ENCODE data around the gene SENP3.
"Not testable (repeated sequence)": the region's sequence is repeated elsewhere in the genome, so short reads cannot be mapped to it uniquely, and the experiment has no call there.

The SENP3 gene

DNA sequence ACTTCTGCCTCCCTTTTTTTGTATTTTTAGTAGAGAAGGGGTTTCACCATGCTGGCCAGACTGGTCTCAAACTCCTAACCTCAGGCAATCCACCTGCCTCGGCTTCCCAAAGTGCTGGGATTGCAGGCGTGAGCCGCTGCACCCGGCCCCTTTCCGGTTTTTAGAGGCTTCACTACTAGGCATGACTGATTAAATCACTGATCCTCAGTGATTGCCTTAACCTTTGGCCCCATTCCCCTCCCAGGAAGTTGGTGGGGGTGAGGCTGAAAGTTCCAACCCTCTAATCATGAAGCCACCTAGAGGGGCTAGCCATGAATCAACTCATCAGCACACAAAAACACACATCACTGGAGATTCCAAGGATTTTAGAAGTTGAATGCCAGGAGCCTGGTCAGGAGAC is 35.8 kb downstream of the SENP3 start:
- not testable (repeated sequence) for FAIRE-seq

DNA sequence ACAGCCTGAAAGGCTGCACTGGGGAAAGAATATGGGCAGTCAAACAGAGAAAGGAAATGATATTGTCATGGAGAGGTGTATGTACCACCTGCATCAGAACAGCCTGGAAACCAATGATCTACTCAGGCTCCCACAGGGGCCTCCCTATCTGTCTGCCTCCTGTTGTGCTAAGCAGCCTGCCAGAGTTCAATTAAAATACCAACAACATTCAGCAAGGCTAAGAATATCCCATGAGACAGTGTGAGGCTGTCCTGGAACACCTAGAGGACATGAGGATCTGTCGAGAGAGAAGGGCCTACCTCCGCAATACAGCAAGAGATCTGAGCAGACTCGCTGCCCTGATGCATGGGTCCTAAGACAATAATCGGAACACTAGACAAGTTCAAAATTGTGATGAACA is 44.6 kb downstream of the SENP3 start:
- FAIRE-seq, result no peak

DNA sequence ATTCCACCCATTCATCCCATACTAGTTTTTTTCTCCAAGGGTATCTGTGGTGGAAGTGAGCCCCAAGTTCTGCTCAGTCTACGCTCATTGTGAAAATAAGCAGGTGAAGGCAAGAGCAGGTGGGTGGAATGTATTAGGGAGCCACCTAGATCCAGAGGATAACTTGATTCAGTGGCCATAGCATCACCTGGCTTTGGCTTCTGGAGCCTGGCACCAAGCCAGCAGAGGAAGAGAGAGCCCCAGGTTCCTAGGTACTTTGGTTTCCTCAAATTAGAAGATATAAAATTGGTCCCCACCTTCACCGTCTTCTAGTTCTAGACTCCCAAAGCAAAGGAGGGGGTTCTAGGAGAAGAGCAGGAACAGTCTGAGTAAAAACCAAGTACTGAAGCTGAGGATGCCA is 48.9 kb downstream of the SENP3 start:
- no peak for FAIRE-seq

DNA sequence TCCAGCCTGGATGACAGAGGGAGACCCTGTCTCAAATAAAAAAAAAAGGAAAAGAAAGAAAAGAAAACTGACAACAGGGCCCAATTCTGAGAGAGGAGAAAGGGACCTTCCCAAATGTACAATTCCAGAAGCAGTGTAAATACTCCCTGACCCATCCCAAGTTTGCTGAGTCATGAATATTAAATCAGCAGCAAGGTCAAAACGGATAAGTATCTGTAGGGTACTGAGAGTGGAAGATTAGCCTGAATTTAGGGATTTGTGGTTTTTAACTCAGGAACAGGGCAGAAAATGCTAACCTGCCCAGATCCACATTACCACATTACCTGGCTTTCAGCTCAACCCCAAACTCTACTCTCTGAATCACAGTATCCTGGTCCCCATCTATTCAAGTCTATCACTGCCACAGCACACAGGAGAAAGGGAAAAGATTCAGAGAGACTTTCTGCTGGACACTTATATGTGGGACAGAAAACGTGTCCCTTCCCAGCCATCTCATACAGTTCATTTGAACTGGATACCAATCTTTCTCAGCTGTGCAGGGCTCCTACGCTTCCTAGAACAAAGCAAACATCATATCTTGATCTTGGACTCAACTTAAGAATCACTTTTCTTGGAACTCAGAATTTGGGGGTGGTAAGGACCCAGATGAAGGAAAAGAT is 50.0 kb downstream of the SENP3 start:
- no peak for FAIRE-seq

DNA sequence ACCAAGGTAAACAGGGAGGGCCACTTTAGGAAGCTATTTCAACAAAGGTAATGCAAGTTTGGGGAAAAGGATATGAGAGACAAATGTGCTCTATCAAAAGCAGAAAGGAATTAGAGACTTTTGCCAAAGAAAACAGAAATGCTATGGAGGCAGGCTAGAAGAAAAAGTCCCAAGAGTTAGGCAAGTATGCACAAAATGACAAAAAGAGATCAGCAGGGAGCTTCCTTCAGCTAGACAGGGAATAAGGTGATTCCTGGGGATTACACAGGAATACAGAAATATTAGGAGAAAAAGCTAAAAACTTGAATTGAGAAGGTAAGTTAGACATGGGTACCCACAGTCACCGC is 50.5 kb downstream of the SENP3 start:
- FAIRE-seq, result no peak

DNA sequence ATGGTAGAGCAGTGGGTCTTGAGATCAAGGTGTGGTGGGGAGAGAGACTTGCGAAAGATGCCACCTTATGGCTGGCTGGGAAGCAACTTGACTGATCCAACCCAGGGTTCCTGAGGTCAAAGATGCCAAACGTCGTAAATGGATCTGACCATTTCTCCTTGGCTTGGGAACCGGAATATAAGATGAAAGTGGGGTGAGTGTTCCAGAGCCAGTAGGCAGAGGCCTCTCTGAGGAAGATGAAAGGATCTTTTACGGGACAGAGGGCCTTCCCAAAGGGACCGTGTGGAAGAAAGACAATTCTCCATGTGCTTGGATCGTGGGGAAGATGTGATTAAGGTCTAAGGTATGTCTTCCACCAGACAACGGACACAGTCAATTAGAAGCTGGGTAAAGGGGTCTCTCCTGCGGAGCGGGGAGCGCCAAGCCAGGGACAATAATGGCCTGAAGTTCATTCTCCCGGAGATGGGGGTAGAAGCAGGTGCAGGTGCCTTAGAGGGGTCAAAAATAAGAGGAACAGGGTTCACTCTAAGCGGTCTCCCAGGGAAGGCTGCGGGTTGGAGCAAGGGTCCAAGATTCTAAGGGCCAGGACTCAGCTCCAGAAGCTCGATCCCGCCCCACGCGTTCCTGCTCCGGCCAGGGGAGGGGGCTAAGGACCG is 52.2 kb downstream of the SENP3 start:
- no peak for FAIRE-seq

DNA sequence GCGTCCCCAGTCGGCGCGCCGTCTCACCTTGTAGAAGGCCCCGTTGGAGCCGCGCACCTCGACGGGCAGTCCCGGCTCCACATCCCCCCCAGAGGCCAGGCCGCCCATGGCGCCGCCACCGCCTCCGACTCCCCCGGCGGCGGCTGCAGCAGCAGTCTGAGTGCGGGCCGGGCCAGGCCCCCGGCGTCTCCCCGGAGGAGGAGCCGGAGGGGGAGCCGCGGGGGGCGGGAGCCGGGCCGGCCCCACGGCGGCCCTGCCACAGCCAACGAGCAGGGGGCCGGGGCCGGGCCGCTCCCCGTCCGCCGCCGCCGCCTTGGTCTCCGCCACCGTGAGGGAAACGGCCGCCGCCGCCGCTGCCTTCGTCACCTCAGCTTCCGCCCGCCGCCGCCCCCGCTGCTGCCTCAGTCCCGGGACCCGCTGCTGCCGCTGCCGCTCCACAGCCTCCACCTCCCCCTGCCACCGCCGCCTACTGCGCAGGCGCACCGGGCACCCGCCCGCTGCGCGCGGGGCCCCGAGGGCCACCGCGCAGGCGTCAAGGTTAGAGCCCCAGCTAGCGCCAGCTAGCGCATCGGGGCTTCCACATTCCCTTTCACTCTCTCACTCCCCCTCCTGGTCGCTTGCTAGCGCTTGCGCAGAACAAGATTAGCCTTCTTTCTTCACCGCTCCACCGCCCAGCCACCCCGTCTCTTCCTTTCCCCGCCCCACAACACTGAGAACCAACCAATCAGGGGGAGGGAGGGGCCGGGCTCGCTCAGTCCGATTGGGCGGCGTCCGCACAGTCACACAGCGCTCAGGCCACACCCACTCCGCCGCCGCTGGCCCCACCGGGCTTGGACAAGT is 52.9 kb downstream of the SENP3 start, which contains the start of gene FXR2:
TSS of gene FXR2 (minus strand) at position 473 of the 840 bp plus-strand sequence. CDS start at position 108, 365 bp downstream.
- FAIRE-seq, result peak; percentile 97

DNA sequence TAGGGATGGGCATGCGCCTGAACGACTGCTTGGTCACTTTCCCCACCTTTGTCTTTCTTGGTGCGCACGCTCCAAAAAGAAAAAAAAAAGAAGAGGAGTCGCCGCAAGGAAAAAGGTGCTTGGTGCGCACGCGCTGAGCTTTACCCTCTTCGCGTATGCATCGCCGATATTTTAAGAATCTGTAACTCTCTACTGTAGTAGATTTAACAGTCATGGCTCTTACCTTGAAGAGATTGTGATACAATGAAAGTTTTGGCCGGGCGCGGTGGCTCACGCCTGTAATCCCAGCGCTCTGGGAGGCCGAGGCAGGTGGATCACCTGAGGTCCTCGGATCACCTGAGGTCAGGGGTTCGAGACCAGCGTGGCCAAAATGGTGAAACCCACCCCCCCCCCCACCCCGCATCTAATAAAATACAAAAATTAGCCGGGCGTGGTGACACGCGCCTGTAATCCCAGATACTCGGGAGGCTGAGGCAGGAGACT is 53.6 kb downstream of the SENP3 start:
- FAIRE-seq, result no peak

DNA sequence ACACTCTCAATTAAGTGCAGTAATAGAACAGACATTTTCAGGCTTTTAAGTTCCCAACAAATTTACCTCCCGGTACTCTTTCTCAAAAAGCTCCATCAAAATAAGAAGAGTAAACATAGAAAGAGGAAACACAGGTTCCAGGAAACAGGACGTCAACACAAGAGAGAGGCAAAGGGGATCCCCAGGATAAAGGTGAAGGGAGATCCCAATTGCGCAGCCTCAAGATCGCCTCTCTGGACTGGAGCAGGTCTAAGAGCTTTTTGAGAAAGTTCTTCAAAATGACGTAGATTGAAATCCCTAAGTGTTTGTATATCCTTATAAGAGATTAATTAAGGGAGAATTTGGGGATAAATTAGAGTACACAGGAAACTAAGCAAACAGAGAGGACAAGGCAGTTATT is 56.9 kb downstream of the SENP3 start:
- FAIRE-seq, result no peak

DNA sequence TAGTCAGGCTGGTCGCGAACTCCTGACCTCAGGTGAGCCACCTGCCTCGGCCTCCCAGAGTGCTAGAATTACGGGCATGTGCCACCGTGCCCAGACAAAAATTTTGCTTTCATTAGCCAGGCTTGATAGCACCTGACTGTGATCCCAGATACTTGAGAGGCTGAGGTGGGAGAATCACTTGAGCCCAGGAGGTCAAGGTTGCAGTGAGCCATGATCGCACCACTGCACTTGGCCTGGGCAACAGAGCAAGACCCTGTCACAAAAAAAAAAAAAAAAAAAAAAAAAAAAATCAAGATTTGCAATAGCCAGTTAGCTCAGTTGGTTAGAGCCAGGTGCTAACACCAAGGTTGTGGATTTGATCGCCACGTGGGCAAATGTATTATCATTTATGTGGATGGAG is 59.1 kb downstream of the SENP3 start:
- no peak for FAIRE-seq

Data from endometrium (tissue), 2 donors.